CD4-positive, alpha-beta T cell treated with Interleukin-17A for 4 hours (primary cell): ENCODE data around the gene BRSK2.
"Not testable (repeated sequence)": the region's sequence is repeated elsewhere in the genome, so short reads cannot be mapped to it uniquely, and the experiment has no call there.

Source experiments
- DNase-seq: peaks from one replicate; pipeline ENCODE4 v3.0.0-alpha.2; 2020; ENCODE audit warnings: mixed read lengths

BRSK2 gene

GRCh38 chr11:1501421-1502167 lies 111.9 kb downstream of the BRSK2 start:
- DNase-seq = no peak

- DNase-seq = no peak
Observed at GRCh38 chr11:1502168-1502953, 112.6 kb downstream of the BRSK2 start.

GRCh38 chr11:1502954-1503707 lies 113.4 kb downstream of the BRSK2 start:
- DNase-seq = no peak

GRCh38 chr11:1503708-1504104 lies 114.0 kb downstream of the BRSK2 start:
- DNase-seq = no peak

- DNase-seq = no peak
Observed at GRCh38 chr11:1504138-1504537, 114.4 kb downstream of the BRSK2 start.

GRCh38 chr11:1504581-1505290 lies 115.0 kb downstream of the BRSK2 start:
- DNase-seq = no peak

DNA sequence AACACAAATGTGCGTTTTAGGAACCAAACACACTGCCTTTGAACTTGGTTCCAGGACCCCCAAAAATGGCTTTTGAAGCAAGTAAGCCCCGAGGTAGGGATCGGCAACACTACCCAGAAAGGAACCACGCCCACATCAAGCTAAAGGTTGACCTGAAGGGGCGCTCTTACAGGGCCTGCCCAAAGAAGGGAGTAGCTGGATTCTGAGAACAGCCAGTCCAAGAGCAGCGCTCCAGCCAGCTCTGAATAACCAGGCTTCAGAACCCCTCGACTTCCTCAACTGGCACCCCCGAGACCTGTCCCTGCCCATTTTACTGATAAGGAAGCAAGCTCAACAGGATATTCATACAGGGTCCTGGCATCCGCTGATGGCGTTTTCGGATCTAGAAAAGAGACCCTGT lies 115.7 kb downstream of the BRSK2 start:
- no peak for DNase-seq

DNA sequence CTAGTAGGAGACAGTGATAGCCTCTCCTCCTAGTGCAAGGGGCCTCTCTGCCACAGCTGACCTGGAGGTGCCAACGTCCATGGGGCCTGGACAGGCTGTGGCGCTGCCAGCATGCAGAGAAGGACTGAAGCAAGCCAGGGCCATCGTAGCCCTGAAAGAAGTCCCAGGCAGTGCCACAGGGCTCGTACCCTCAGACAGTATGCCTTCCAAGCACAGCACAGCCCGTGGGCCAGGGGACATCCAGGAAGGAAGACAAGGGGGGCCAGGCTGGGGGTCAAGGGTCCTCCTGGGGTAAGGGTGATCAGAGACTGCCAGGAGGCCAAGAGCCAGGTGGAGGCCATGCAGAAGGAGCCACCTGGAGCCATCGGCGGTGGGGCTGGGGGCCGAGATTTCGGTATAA lies 117.2 kb downstream of the BRSK2 start:
- no peak for DNase-seq

GRCh38 chr11:1507381-1508140 lies 117.8 kb downstream of the BRSK2 start:
- no peak for DNase-seq

- no peak for DNase-seq
Observed at GRCh38 chr11:1508491-1508891, 118.8 kb downstream of the BRSK2 start.

DNA sequence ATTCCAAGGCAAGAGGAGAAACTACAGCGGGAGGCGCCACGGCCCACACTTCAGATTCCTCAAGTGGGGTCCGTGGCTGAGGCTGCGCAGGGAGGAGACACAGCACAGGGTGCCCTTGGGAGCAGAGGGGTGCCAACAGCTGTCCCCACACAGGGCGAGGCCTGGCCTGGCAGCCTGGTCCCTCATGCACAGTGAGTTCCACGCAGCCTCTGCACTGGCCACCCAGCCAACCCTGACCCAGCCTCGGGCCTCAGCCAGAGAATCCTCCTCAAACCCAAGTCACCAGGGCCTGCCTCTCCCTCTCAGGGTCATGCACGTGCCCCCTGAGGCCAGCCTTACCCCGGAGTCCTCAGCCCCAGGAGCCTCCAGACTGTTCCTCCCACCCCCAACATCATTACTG lies 119.3 kb downstream of the BRSK2 start:
- no peak for DNase-seq

- DNase-seq = no peak
Observed at GRCh38 chr11:1509626-1510255, 120.0 kb downstream of the BRSK2 start.

DNA sequence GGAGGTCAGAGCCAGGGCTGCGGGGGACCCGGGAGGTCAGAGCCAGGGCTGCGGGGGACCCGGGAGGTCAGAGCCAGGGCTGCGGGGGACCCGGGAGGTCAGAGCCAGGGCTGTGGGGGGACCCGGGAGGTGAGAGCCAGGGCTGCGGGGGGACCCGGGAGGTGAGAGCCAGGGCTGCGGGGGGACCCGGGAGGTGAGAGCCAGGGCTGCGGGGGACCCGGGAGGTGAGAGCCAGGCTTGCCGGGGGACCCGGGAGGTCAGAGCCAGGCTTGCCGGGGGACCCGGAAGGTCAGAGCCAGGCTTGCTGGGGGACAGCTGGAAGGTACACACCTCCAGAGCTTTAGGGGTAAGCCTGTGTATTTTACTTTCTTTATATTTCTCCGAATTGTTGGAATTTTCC lies 120.6 kb downstream of the BRSK2 start:
- DNase-seq = not testable (repeated sequence)

GRCh38 chr11:1510928-1511327 lies 121.2 kb downstream of the BRSK2 start:
- DNase-seq = no peak

GRCh38 chr11:1511937-1512496 lies 122.3 kb downstream of the BRSK2 start:
- DNase-seq = no peak
